ENCODE data around the gene POLRMT.

POLRMT gene

DNA sequence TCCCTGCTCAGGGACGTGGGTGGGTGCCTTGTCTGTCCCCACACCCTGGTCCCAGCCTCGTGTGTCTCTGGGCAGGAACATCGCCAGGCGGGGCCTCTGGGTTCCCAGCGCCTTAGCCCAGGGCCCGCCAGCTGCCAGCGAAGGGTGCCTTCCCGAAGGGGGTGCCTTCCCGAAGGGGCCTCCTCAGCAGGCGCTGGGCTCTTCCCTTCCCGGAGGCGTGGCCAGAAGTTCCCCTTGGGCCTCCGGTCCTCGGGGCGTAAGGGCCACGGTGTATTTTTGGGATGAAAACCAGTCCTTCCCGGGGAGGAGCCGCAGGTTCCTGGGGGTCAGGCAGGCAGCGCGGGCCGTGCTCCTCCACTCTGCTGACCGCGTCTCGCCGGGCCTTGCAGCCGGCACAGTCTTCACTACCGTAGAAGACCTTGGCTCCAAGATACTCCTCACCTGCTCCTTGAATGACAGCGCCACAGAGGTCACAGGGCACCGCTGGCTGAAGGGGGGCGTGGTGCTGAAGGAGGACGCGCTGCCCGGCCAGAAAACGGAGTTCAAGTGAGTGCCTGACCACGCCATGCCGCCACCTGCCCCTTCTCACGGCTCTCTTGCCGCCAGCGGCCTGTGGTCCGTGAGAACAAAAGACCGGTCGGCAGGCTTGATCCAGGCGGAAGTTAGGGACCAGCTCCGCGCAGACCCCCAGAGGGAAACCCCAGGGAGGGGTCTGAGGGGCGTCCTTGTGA is 54.1 kb downstream of the POLRMT start:
- DNase-seq (ENCODE audit: low spot score) = no peak

GRCh38 chr19:577439-578392 is 55.6 kb downstream of the POLRMT start:
- no peak for DNase-seq (ENCODE audit: low spot score)

GRCh38 chr19:576768-577438 is 56.4 kb downstream of the POLRMT start:
- no peak for DNase-seq (ENCODE audit: low spot score)

- DNase-seq (ENCODE audit: low spot score) = no peak
Observed at GRCh38 chr19:575527-576506, 57.5 kb downstream of the POLRMT start.

DNA sequence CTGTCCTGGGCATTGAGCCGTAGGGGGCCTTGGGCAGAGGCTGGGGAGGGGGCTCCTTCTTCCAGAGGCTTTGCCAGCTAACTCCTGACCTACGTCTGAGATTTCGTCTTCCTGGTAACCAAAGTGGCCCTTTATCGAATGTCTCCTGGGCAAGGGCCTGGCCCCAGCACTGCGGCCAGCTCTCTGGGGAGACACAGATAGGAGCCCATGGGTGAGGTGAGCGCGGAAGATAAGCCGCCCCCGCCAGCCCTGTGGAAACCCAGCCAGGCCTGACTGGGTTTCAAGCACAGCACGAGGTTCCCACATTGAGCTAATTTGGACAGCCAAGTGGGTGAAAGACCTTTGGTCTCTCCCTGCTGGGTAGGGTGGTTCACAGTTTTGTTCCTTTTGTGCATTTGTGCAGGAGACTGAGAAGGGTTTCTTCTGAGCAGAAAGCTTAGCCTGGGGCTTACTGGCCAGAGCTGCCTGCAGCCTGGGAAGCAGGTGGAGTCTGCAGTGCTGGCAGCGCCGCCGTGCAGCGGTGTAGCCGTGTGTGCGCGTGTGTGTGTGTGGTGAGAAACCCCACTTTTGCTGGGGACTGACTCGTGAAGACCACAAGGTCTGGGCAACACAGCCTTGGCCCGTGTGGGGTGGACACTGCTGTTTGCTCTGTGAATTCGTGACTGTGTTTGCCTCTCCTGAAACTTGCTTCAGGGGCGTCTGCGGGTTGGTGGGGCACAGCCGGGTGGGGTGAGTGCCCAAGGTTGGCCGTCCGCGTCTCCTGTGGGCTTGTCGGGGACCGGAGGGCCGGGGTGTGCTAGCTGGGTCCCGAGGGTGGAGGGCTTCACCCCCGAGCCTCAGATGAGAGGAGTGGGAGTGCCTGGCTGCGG is 58.4 kb downstream of the POLRMT start:
- DNase-seq (ENCODE audit: low spot score) = no peak

GRCh38 chr19:573519-573825 is 59.9 kb downstream of the POLRMT start:
- no peak for DNase-seq (ENCODE audit: low spot score)

DNA sequence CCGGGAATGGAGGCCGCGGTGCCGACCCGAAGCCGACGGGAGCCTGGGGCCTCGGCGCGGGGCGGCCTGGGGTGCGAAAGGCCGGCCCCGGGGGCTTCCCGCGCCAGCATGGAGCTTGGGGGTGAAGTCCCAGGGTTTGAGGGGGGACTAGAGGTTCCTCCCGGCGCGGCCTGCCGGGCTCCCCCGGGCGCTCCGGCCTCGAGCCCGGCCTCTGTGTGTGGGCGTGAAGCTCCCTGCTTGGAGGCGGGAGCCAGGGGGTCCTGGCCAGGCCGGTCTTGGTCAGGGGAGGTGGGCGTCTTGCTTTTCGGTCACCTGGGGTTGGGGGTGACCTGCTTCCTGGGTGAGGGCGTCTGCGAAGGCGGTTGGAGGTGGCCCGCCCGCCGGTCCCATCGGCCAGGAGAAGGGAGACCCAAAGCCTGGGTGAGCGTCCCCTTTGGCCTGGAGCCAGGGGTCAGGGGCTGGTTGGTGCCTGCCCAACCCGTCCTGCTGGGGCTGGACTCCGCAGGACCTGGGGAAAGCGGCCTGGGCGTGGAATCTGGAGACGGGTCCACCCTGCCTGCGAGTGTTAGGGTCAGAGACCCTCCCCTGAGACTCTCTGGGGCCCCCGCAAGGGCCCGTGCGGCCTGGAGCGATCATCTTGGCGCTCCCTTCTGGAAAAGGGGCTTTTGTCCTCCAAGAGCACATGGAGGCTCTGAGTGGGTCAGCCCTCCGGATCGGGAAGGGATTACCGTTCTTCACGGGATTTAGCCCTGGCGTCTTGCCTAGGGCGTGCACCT is 60.4 kb downstream of the POLRMT start:
- no peak for DNase-seq (ENCODE audit: low spot score)

DNA sequence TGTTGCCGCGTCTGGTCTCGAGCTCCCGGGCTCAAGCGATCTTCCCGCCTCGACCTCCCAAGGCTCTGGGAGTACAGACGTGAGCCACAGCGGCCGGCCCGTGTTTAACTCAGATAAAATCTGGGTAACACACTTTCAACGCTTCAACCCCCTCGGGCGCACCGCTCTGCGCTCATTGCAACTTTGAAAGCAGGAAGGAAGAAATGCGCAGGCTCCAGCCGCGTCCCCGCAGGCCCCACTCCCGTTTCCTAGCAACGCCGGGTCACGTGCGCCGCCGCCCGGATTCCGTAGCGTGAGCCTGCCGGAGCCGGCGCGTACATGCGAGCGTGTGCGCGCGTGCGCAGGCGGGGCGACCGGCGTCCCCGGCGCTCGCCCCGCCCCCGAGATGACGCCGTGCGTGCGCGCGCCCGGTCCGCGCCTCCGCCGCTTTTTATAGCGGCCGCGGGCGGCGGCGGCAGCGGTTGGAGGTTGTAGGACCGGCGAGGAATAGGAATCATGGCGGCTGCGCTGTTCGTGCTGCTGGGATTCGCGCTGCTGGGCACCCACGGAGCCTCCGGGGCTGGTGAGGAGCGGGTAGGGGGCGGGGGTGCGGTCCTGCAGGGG is 61.1 kb downstream of the POLRMT start, which contains the start of gene BSG:
BSG (plus strand) TSS at position 457 of the 603 bp plus-strand sequence; CDS start at position 496, 39 bp downstream.
- DNase-seq (ENCODE audit: low spot score) = peak; percentile 97

- no peak for DNase-seq (ENCODE audit: low spot score)
Observed at GRCh38 chr19:571566-571974, 61.8 kb downstream of the POLRMT start.

- peak; percentile 47 for DNase-seq (ENCODE audit: low spot score)
Observed at GRCh38 chr19:570937-571565, 62.3 kb downstream of the POLRMT start.

DNA sequence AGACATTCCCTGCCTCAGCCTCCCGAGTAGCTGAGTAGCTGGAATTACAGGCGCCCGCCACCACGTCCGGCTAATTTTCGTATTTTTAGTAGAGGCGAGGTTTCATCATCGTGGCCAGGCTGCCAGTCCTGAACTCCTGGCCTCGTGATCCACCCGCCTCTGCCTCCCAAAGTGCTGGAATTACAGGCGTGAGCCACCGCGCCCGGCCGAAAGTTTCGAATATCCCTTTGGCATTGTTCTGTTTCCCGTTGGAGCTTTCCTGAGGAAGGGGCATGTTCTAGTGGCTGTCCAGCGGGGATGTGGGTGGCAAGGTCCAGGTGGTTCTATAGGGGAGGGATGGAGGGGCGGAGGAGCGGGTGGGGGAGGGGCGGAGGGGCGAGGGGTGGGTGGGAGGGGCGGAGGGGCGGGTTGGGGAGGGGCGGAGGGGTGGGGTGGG is 63.1 kb downstream of the POLRMT start:
- no peak for DNase-seq (ENCODE audit: low spot score)

DNA sequence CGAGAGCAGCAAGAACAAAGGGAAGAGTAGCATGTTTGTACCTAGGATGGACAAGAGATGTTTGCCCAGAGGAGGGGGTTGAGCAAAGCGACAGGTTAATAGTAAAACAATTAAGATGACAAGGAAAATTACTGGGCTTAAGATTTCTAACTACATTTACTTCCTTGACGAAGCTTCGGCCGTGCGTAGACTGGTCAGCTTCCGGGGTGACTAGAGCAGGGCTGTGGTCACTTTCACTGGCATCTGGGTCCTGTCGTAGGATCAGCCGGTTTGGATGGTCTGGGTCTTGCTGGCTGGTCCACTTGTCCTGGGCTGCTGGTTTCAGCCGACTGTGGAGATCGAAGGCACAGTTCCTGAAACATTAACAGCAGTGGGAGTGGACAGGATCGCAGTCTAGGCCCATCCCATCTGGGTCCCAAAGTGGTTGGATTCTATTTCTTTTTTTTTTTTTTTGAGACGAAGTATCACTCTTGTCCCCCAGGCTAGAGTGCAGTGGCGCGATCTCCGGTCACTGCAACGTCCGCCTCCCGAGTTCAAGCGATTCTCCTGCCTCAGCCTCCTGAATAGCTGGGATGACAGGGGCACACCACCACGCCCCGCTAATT is 65.9 kb downstream of the POLRMT start:
- no peak for DNase-seq (ENCODE audit: low spot score)

All from CD4-positive, alpha-beta T cell treated with Interleukin-15 for 4 hours (primary cell).